Heart right ventricle (tissue), 16 donors: ENCODE measurements around the gene RAB5IF. TPM values are rescaled to one million over a fixed set of nuclear protein-coding genes. Genes with fewer than 3 reads are reported as not detected.
A peak's percentile ranks its signal among the peaks of the same experiment; 100 is the strongest.

Experiments used
- ATAC-seq, 8 donors: fragments of 200-7000 bp; cut with Tn5 transposase; one replicate each; pipeline ENCODE4 v1.9.1; 2020; ENCODE audit warnings: mild to moderate bottlenecking in 8 of 8, moderate library complexity in 8 of 8, moderate number of reproducible peaks in 1 of 8
- DNase-seq, 2 donors: peaks; one replicate each; pipeline ENCODE4 v3.0.0-alpha.2; 2020
- H3K27ac ChIP-seq, 10 donors: fragments of 200-600 bp; sonication (generic) in 2 of 10; one replicate each; pipeline versions ENCODE4 v1.5.0 to v1.8.0; 2020 to 2022; ENCODE audit warnings: mild to moderate bottlenecking in 3 of 10
- H3K27me3 ChIP-seq, 7 donors: fragments of 200-600 bp; one replicate each; pipeline ENCODE4 v1.8.0; 2021 to 2022; ENCODE audit warnings: mild to moderate bottlenecking in 2 of 7
- H3K36me3 ChIP-seq, 9 donors: fragments of 200-600 bp; sonication (generic) in 1 of 9; one replicate each; pipeline versions ENCODE4 v1.5.0 to v1.8.0; 2020 to 2022; ENCODE audit warnings: mild to moderate bottlenecking in 2 of 9
- H3K4me1 ChIP-seq, 9 donors: fragments of 200-600 bp; sonication (generic) in 1 of 9; one replicate each; pipeline versions ENCODE4 v1.5.0 to v1.8.0; 2020 to 2022; ENCODE audit warnings: mild to moderate bottlenecking in 4 of 9
- H3K4me3 ChIP-seq, 10 donors: fragments of 200-600 bp; sonication (generic) in 2 of 10; one replicate each; pipeline versions ENCODE4 v1.5.0 to v1.8.0; 2020 to 2022; ENCODE audit warnings: mild to moderate bottlenecking in 7 of 10, moderate library complexity in 2 of 10
- H3K9me3 ChIP-seq, 11 donors: fragments of 200-600 bp in 10 of 11; sonication (generic) in 2 of 11; one replicate each; pipeline versions ENCODE4 v1.5.0 to v1.8.0; 2013 to 2022; ENCODE audit warnings: mild to moderate bottlenecking in 2 of 11, control low read depth in 1 of 11, moderate library complexity in 1 of 11
- CTCF ChIP-seq, 9 donors: fragments of 200-600 bp; sonication (generic) in 2 of 9; IDR thresholded peaks; one replicate each; pipeline versions ENCODE4 v1.5.0 to v1.8.0; 2021 to 2022; ENCODE audit warnings: antibody characterized with exemption in 9 of 9, mild to moderate bottlenecking in 5 of 9, moderate library complexity in 1 of 9
- WGBS, 2 donors: extraction: QIAGEN DNeasy Blood & Tissue Kit; methylation state at CpG; one replicate each; pipeline ENCODE4 v1.1.7; 2013; ENCODE audit warnings: inconsistent platforms in 1 of 2; 5-methylcytosine and 5-hydroxymethylcytosine counted together
- intact Hi-C, 10 donors: fragments of 100-400 bp; cut with DNase I; formaldehyde crosslinking; loops; one replicate each; pipeline versions ENCODE4 v1.11.1 to v1.14.2; 2022
- polyA plus RNA-seq, 2 donors: library from polyadenylated mRNA; stranded (reverse); fragments of 200-250 nt; gene quantifications; one replicate each; pipeline ENCODE4 v1.2.3, GENCODE V29; 2013
- total RNA-seq, 10 donors: library from RNA; stranded (reverse); fragmentation: NEBNext Ultra II Directional in 3 of 10; extraction: Animal tissue kit (Norgen Biotek cat#: 25700) in 3 of 10; gene quantifications; one replicate each; pipeline versions ENCODE4 v1.2.1 to v1.2.4, GENCODE V29; 2021 to 2023
- donor health status: Arrhythmogenic right ventricular cardiomyopathy.
- donor health status: ischemic (EF 13 %, LVEDD 7.1; RV severe dilation, severe dysfunction).
- donor health status: healthy with polysubstance abuse.
- donor health status: DM: no; HTN: yes; CAD: no.
- donor health status: DM: no; HTN: no; CAD: no.
- donor health status: ischemic (EF 25% LVEDD 6.9; RV normal size, moderate dysfunction).
- donor health status: ischemic (EF 25% LVEDD 5.7; RV mildly dilated, moderate dysfunction).
- donor health status: healthy.
- donor health status: DM: yes; HTN: yes; CAD: no.
- donor health status: Ischemic cardiomyopathy.
- donor health status: ischemic (EF 35%, LVEDD 5.7; RV mildly dilated, moderate dysfunction).
- donor health status: nonischemic (EF 11% LVEDD 7.7; RV severe dilation, severe dysfunction).
- donor health status: DM: yes; HTN: yes; CAD: no.
- donor health status: PGD.
- donor health status: ischemic (EF 29% LVEDD 5.4; RV normal size, mild dysfunction).
- donor health status: nonischemic (EF 23%, LVEDD 6.1; RV moderate dilation, normal function).

RAB5IF gene
- total and polyA plus RNA-seq, 12 donors, result 40.4 to 120 (median 49.2) TPM

DNA sequence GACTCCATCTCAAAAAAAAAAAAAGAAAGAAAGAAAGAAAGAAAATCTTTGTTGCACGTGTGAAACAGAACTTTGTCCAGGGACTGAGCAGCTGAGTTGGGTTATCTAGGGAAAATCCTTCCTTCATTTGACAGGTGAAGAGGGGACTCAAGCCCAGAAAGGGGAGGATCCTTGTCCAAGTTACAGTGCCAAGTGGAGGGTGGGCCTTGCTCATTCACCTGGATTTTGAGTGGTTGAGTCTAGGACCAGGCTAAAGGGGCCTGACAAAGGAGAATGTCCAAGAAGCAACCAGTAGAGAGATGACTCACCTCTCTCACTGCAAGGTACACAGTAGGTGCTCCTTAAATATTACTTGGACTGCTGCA, 29.5 kb upstream of the RAB5IF start:
- Histone ChIP-seq H3K9me3 (no peaks in the 10 kb centered on the region), H3K27ac (peak overlapping the region in 1 of 10 donors; percentile 80), H3K27me3 (no peaks in the 10 kb centered on the region), H3K36me3 (peaks cover 0 to 27% (median 8%) of the 10 kb centered on the region in 9 donors), H3K4me1 (peaks cover 8 to 40% (median 24%) of the 10 kb centered on the region in 9 donors), H3K4me3 (no peak overlapping the region)
- 52 to 53% methylated on average over 1 of the region's 1 CpG for WGBS, 2 donors
- ATAC-seq (no peak), DNase-seq (no peak)
- intact Hi-C loops, result loop anchor here in 1 of 10 donors (10.0 kb wide), 1 partner anchor 179 kb away; no protein-coding TSS in a partner anchor
- TF ChIP-seq CTCF (IDR thresholded peaks at IDR 0.05), result no peak

DNA sequence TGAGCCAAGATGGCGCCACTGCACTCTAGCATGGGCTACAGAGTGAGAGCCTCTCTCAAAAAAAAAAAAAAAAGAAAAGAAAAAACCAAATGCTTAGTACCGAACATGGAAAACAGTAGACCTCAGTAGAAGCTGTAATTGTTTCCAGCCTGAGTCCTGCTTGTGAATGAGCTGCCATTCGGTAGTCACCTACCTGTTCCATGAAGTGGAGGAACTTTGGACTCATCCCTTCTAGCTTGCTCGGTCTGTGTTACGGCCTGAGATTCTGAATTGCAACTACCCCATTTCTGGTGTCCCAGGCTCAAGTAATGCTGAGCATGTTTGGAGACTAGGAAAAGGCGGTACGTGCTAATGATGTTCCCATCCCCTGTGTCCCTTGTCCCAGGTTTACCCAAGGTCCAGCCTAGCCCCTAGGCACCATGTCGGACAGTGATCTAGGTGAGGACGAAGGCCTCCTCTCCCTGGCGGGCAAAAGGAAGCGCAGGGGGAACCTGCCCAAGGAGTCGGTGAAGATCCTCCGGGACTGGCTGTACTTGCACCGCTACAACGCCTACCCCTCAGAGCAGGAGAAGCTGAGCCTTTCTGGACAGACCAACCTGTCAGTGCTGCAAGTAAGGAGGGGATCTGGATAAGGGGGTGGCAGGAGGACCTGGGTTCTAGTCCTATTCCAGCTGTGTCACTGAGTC, 27.1 kb upstream of the RAB5IF start:
- 98% methylated on average over 15 of the region's 15 CpGs for WGBS, 2 donors
- H3K27me3 ChIP-seq, result no peaks in the 10 kb centered on the region
- peaks cover 6 to 30% (median 23%) of the 10 kb centered on the region in 9 donors for H3K4me1 ChIP-seq
- intact Hi-C loops, result loop anchor here in 1 of 10 donors (10.0 kb wide), 1 partner anchor 176 kb away; no protein-coding TSS in a partner anchor
- DNase-seq (no peak), ATAC-seq (no peak)
- no peak for TF ChIP-seq CTCF (IDR thresholded peaks at IDR 0.05)
- H3K4me3 ChIP-seq, result no peak overlapping the region
- peaks cover 0 to 50% (median 8%) of the 10 kb centered on the region in 9 donors for H3K36me3 ChIP-seq
- H3K27ac ChIP-seq, result no peak overlapping the region
- H3K9me3 ChIP-seq, result no peaks in the 10 kb centered on the region

- ATAC-seq, result no peak
- peaks cover 6 to 19% (median 16%) of the 10 kb centered on the region in 9 donors for H3K4me1 ChIP-seq
- no peak overlapping the region for H3K27ac ChIP-seq
- DNase-seq, result no peak
- 90% methylated on average over 2 of the region's 2 CpGs for WGBS, 2 donors
- no peaks in the 10 kb centered on the region for H3K9me3 ChIP-seq
- no peak for TF ChIP-seq CTCF (IDR thresholded peaks at IDR 0.05)
- intact Hi-C loops, result loop anchor here in 1 of 10 donors (10.0 kb wide), 1 partner anchor 175 kb away; no protein-coding TSS in a partner anchor
- no peaks in the 10 kb centered on the region for H3K27me3 ChIP-seq
- H3K4me3 ChIP-seq, result no peak overlapping the region
- H3K36me3 ChIP-seq, result peaks cover 0 to 64% (median 8%) of the 10 kb centered on the region in 9 donors
Observed at GRCh38 chr20:36579996-36580545, 25.5 kb upstream of the RAB5IF start.

DNA sequence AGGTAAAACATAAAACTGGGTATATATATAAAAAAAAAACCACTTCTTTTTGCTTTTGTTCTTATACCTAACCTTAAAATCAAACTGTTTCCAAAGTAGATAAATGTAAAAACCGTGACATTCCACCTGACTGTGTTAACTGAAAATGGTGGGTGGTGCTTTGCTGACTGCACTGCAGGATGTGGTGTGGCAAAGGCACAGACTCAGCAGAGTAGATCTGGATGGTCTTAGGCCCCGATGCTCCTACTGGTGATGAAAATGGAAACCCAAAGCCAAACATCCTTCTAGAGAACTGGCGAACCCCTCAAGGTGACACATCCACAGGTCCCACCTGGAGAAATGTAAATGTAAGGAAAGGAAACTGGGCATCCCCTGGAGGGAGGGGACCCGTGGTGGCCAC, 23.3 kb upstream of the RAB5IF start:
- H3K27ac ChIP-seq, result no peak overlapping the region
- no peak for TF ChIP-seq CTCF (IDR thresholded peaks at IDR 0.05)
- no peak for ATAC-seq
- no peak for DNase-seq
- peaks cover 0 to 72% (median 8%) of the 10 kb centered on the region in 9 donors for H3K36me3 ChIP-seq
- no peaks in the 10 kb centered on the region for H3K9me3 ChIP-seq
- H3K4me1 ChIP-seq, result no peaks in the 10 kb centered on the region
- H3K4me3 ChIP-seq, result no peak overlapping the region
- intact Hi-C loops, result no loop called here
- H3K27me3 ChIP-seq, result no peaks in the 10 kb centered on the region
- WGBS, 2 donors, result 85 to 92% methylated on average over 4 of the region's 4 CpGs
